ENCODE measurements around the gene LRRC26.

Gene LRRC26

GRCh38 chr9:137149942-137150616 is 19.8 kb downstream of the LRRC26 start:
- peak; percentile 61 for DNase-seq (ENCODE audit: low spot score)

DNA sequence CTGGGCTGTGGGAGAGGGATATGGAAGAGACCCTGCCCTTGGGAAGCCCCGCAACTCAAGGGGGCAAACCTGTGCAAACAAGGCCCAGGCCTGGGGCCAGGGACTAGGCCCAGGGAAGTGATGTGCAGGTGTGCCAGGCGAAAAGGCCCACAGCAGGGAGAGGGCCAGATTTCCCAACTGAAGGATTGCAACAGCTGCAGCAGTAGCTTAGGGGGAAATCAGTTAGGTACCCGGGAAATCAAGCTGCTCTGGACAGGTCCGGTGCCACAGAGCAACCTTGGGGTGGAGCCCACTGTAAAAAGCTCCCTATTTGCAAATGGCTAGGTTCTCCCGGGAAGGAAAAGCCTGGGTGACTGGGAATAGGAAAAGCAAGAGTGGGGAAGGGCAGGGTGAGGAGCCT is 20.5 kb downstream of the LRRC26 start:
- no peak for DNase-seq (ENCODE audit: low spot score)

DNA sequence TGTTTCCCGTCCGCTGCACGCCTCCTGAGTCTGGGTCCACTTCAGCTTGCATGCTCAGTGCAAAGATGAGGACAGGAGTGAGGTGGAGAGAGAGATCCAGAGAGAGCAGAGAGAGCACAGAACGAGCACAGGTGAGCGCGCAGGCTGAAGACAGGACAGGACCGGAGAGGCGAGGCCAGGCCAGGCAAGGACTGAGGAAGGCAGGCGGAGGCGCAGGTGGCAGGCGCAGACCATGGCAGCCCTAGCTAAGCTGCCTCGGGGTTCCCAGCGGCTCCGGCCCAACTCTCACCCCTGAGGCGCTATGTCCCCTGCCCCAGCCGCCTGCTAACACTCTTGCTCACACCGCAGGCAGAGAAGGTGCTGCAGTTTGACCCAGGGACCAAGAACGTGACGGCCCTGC is 21.2 kb downstream of the LRRC26 start:
- DNase-seq (ENCODE audit: low spot score), result no peak

DNA sequence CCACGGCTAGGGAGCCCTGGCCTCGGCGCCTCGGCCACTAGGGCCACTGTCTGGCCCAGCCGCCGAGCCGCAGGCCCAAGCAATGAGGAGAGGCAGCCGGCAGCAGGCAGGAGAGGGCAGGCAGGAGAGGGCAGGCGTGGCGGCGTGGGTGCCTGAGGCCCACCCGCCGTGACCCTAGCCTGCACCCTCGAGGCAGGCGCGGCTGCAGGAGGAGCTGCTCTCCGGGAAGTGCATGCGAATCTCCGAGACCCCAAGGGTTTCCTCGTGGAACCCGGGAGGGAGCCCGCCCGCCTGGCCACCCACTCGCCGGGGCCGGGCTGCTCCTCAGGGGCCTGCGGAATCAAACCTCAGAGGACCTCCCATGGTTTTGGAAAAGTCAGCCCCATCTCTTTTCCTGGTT is 21.6 kb downstream of the LRRC26 start:
- DNase-seq (ENCODE audit: low spot score), result no peak

DNA sequence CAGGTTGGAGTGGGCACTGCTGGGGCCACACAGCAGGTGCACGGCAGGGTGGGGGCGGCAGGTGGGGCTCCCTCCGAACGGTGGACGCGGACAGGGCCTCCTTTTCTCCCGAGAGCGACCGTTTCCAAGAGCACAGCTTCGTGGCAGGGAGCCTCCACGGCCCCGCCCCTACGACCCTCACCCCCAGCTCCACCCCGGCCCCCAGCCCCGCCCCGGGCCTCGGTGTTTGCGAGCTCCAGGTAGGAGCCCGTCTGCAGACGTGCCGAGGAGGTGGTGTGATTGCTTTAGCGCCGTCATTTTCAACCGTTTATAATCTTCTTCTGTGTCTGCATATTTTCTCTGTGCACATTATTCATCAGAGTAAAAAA is 22.1 kb downstream of the LRRC26 start:
- no peak for DNase-seq (ENCODE audit: low spot score)

DNA sequence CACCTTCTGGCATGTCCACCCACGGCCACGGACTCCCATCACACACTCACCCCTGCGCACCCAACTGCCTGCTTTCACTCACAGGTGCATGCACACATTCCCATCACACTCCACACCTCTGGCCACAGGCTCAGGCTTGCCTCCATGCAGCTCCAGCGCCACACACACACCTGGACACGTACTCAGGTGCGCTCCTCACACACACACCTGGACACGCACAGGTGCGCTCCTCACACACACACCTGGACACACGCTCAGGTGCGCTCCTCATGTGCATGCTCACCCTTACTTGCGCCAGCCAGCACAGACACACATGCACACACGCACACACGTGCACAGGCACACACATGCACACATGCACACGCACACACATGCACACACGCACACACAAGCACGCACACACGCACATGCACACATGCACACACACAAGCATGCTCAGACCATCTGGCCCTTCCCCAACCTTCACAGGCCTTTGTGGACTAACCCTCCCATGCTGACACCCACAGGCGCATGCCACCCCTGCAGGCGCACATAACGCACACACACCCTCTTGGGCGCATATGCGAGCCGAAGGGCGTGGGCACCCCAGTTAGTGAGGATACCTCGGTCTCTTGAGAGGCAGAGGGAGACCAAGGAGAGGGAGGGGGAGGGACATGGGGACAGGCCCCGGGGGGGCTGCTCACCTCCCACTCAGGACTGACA is 22.6 kb downstream of the LRRC26 start:
- no peak for DNase-seq (ENCODE audit: low spot score)

GRCh38 chr9:137146527-137146918 is 23.3 kb downstream of the LRRC26 start:
- DNase-seq (ENCODE audit: low spot score), result no peak

- no peak for DNase-seq (ENCODE audit: low spot score)
These were observed 23.9 kb downstream of the LRRC26 start for GRCh38 chr9:137145731-137146526.

- no peak for DNase-seq (ENCODE audit: low spot score)
These were observed 26.4 kb downstream of the LRRC26 start for GRCh38 chr9:137143459-137143858.

DNA sequence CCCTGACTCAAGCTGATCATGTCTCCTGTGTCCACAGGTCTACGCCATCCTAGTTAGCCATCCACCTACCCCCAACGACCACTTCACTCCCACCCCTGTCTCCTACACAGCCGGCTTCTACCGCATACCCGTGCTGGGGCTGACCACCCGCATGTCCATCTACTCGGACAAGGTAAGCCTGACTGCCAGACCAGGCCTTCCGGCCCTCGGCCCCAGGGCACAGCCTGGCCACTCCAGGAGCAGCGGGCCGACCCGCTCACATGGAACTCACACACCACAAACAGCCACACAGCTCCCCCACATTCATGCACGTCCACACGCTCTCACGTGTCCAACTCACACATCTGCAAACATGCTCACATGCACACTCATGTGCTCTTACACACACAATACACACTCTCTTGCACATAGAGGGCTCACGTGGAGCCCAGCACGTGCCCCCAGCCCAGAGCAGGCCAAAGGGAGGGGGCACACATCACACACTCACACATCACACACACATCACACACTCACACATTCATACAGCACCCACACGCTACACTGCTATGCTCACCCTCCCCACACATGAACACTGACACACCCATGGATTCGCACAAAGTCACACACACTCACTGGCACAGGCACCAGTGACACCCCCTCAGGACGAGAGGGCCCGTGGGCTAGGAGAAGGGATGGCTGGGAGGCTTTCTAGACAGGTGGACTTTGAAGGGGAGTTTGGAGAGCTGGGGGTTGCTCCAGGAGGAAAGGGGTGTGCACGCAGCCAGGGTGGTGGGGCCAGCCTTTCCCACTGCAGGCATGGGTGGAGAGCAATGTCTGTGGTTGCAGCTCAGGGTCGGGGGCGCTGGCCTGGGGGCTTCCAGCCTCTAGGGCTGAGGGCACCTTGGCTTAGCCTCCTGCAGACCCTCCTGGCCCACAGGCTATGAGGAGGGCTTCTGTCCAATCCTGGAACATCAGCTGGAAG is 27.6 kb downstream of the LRRC26 start:
- DNase-seq (ENCODE audit: low spot score), result no peak

DNA sequence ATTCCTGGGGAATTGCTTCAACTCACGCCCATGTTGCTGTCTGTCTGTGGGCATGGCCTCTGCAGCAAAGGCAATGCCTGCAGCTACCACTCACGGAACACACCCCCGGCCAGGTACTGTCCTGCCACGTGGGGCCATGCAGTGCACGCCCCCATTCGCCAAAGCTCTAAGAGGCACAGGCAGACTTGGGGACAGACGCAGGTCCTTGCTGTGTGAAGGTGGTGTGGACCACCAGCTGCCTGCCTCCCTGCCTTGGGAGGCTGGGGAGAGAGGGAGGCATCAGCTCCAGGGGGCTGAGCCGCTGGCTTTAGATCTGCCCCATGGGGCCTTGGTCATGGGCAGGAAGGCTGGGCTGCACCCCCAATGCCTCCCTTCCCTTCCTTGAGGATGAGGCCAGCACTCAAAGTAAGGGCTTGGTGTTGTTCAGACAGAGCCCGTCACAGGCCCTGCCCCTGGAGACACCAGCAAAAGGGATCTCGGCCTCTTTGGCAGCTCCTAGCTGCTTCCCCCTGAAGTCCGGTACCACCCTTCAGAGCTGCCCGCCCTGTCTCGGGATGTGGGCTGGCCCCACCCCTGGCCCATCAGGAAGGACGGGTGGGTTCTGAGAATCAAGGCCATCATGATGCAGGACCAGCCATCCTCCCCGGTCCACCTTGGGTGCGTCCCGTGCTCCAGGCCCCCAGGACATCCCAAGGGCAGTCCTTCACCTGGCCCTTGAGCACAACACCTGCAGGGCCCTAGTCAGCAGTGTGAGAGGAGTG is 28.6 kb downstream of the LRRC26 start:
- DNase-seq (ENCODE audit: low spot score), result no peak

DNA sequence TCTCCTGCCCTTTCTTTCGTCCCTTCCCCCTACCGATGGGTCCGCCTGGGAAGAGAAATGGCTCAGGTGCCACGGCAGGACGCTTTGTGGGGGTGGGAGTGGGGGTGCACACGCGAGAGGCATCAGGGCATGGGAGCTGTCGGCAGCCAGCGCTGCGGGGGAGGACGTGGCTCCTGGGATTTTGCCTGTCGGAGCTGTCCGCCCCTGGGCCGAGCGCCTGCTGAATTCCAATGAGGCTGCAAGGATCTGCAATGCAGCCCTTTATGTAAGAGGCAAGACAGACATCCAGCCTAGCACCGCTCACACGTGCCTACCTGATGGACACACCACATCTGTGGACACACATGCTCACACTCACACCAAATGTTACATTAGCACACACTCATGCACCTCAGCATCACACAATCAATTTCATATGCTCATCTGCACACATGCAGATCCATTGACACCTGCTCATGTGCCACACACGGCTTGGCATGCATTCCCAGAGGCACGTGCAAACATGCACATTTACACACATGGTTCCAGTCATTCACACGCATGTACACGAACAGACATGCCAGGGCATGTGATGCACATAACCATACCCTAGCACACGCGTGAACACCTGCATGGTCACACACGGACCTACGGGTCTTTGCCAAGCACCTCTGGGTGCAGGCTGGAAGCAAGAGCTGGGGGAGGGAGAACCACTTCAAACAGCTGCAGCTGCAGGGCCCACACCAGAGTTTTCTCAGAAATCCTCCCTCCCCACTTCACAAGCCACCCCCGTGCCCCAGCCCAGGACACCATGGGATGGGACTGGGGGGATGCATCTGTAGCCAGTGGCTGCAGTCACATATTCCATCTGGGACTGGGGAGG is 29.5 kb downstream of the LRRC26 start:
- no peak for DNase-seq (ENCODE audit: low spot score)

GRCh38 chr9:137139468-137140150 is 30.2 kb downstream of the LRRC26 start:
- DNase-seq (ENCODE audit: low spot score), result no peak

DNA sequence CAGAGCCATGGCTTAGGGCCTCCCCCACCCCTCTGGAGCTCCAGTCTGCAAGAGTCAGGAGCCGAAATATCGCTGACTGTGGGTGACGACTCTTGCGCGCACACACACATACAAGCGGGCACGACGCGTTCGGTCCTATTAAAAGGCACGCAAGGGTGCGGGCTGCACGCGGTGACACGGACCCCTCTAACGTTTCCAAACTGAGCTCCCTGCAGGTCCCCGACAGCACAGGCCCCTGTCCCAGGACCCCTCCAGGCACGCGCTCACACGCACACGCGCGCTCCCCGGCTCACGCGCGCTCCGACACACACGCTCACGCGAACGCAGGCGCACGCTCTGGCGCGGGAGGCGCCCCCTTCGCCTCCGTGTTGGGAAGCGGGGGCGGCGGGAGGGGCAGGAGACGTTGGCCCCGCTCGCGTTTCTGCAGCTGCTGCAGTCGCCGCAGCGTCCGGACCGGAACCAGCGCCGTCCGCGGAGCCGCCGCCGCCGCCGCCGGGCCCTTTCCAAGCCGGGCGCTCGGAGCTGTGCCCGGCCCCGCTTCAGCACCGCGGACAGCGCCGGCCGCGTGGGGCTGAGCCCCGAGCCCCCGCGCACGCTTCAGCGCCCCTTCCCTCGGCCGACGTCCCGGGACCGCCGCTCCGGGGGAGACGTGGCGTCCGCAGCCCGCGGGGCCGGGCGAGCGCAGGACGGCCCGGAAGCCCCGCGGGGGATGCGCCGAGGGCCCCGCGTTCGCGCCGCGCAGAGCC is 31.0 kb downstream of the LRRC26 start, which contains the start of gene GRIN1:
Gene GRIN1 (plus strand): TSS at position 433 of the 746 bp plus-strand sequence. CDS start 333 bp downstream, outside the sequence.
- DNase-seq (ENCODE audit: low spot score), result no peak

DNA sequence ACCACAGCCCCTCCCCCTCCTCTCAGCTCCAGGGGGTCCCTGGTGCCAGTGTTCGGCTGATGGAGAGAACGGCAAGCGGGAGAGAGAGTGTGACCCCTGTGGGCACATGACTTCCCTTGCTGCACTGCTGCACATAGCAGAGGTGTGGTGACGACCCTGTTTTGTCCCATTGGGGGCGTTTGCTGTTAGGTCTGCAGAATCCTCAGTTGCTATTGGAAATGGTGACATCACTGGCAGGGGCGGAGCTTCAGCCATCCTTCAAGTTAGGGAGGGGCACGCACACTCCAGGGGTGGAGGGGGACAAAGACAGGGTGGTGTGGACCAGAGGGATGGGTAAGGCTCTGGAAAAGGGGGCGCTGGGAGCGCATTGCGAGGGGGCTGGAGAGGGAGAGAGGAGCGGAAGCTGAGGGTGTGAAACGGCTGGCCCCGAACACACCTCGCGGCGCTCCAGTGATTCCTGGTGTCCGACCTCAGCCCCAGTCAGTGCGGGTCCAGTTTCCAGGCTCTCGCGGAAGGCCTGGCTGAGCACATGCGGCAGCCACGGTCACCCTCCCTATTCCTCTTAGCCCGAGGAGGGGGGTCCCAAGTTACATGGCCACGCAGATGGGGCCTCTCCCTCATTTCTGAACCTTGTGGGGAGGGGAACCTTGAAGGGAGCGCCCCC is 31.7 kb downstream of the LRRC26 start:
- no peak for DNase-seq (ENCODE audit: low spot score)

DNA sequence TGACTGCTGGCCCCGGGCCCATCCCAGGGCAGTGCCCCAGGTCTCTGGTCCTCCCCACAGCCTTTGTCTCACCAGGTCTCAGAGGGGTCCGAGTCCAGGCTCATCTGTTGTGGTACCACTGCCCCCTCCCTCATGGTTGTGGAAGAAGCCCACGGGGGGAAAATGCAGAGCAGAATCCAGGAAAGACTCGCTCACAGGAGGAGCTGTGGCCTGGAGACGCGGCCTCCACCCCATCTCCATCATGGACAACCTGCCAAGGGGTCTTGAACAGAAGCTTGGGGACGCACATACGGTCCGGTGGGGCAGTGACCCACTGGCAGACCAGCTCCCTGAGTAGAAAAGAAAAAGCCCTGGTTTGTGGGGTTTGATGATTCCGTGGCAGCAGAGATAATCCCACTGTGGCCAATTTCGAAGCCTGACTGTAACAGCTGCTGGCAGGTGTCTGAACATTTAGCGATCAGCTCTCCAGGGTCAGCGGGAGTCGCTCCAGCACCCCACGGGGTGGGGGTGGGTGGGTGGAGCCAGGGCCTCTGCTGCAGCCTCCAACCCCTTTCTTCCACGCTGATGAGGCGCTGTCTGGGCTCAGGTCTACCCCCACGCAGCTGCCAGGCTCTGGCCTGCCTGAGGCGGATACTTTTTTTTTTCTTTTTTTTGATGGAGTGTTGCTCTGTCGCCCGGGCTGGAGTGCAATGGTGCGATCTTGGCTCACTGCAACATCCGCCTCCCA is 32.8 kb downstream of the LRRC26 start:
- no peak for DNase-seq (ENCODE audit: low spot score)

- DNase-seq (ENCODE audit: low spot score), result no peak
These were observed 33.5 kb downstream of the LRRC26 start for GRCh38 chr9:137136261-137136880.
